Activated CD4-positive, alpha-beta T cell treated with anti-CD3 and anti-CD28 coated beads, Interleukin-2, amount 10 ng/mL, durations not matched to agents 24 days and 14 days (primary cell): Measurements from ENCODE around the gene SVOP. TPM values are rescaled to one million over a fixed set of nuclear protein-coding genes. Genes with fewer than 3 reads are reported as not detected.
"Not testable (repeated sequence)": the region's sequence is repeated elsewhere in the genome, so short reads cannot be mapped to it uniquely, and the experiment has no call there.

ENCODE experiments used
- DNase-seq: peaks from one replicate; pipeline ENCODE4 v3.0.0; 2022
- H3K27ac Mint-ChIP-seq: one replicate; pipeline ENCODE4 v1.8.0; 2022; ENCODE audit warnings: mild to moderate bottlenecking, mixed read lengths
- H3K27me3 Mint-ChIP-seq: one replicate; pipeline ENCODE4 v1.8.0; 2022; ENCODE audit warnings: mixed read lengths
- H3K36me3 Mint-ChIP-seq: one replicate; pipeline ENCODE4 v1.8.0; 2022; ENCODE audit warnings: low read depth, mild to moderate bottlenecking, mixed read lengths
- H3K4me1 Mint-ChIP-seq: one replicate; pipeline ENCODE4 v1.8.0; 2021; ENCODE audit warnings: mixed read lengths
- H3K4me3 Mint-ChIP-seq: one replicate; pipeline ENCODE4 v1.8.0; 2022; ENCODE audit warnings: mild to moderate bottlenecking, moderate library complexity, mixed read lengths
- H3K9me3 Mint-ChIP-seq: one replicate; pipeline ENCODE4 v1.8.0; 2021; ENCODE audit warnings: mixed read lengths
- intact Hi-C: fragments of 100-400 bp; cut with micrococcal nuclease; formaldehyde crosslinking; loops from one replicate; pipeline ENCODE4 v1.15.1; 2023
- total RNA-seq: library from RNA; stranded (reverse); gene quantifications from 2 replicates; pipeline ENCODE4 v1.2.3, GENCODE V29; 2022

The SVOP gene
- total RNA-seq, 1 donor from 2014 or later = not detected

- intact Hi-C loops = no loop called here
- DNase-seq = no peak
- Mint-ChIP-seq H3K4me1 (no peaks in the 10 kb centered on the region), H3K27ac (no peak overlapping the region), H3K4me3 (no peak overlapping the region), H3K36me3 (no peaks in the 10 kb centered on the region), H3K27me3 (peaks cover 9% of the 10 kb centered on the region), H3K9me3 (no peaks in the 10 kb centered on the region)
These were observed 5.7 kb downstream of the SVOP start for GRCh38 chr12:109014984-109015765.

- Mint-ChIP-seq H3K9me3 (no peaks in the 10 kb centered on the region), H3K4me1 (no peaks in the 10 kb centered on the region), H3K36me3 (no peaks in the 10 kb centered on the region), H3K27ac (no peak overlapping the region), H3K27me3 (peaks cover 3% of the 10 kb centered on the region), H3K4me3 (no peak overlapping the region)
- intact Hi-C loops = no loop called here
- DNase-seq = no peak
These were observed 10.6 kb downstream of the SVOP start for GRCh38 chr12:109010259-109010658.

DNA sequence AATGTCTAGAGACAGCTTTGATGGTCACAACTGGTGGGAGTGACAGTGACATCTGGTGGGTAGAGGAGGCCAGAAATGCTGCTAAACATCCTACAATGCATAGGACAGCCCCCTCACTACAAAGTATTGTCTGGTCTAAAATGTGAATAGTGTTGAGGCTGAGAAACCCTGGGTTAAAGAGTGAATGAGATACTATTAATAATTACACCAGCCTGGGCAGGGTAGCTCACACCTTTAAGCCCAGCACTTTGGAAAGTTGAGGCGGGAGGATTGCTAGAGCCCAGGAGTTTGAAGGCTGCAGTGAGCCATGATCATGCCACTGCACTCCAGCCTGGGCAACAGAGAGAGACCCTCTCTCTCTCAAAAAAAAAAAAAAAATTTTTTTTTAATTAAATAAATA lies 11.1 kb downstream of the SVOP start:
- DNase-seq = no peak
- intact Hi-C loops = no loop called here
- H3K4me3 Mint-ChIP-seq = no peak overlapping the region
- no peaks in the 10 kb centered on the region for H3K9me3 Mint-ChIP-seq
- H3K4me1 Mint-ChIP-seq = no peaks in the 10 kb centered on the region
- no peaks in the 10 kb centered on the region for H3K36me3 Mint-ChIP-seq
- H3K27me3 Mint-ChIP-seq = peaks cover 7% of the 10 kb centered on the region
- H3K27ac Mint-ChIP-seq = no peak overlapping the region

GRCh38 chr12:109004017-109004416 lies 16.9 kb downstream of the SVOP start:
- Mint-ChIP-seq H3K4me1 (no peaks in the 10 kb centered on the region), H3K27me3 (peaks cover 5% of the 10 kb centered on the region), H3K27ac (no peak overlapping the region), H3K9me3 (no peaks in the 10 kb centered on the region), H3K36me3 (no peaks in the 10 kb centered on the region), H3K4me3 (no peak overlapping the region)
- intact Hi-C loops = no loop called here
- no peak for DNase-seq

DNA sequence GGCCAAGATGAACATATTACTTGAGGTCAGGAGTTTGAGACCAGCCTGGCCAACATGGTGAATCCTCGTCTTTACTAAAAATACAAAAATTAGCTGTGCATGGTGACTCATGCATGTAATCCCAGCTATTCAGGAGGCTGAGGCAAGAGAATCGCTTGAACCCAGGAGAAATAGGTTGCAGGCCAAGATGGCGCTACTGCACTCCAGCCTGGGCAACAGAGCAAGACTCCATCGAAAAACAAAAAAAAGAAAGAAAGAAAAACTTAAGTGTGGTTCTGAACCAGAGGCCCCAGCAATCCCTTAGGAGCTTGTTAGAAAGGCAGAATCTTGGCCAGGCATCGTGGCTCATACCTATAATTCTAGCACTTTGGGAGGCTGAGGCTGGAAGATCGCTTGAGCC lies 24.5 kb downstream of the SVOP start:
- no peak for DNase-seq
- no peaks in the 10 kb centered on the region for H3K9me3 Mint-ChIP-seq
- peaks cover 4% of the 10 kb centered on the region for H3K27me3 Mint-ChIP-seq
- H3K4me1 Mint-ChIP-seq = no peaks in the 10 kb centered on the region
- H3K27ac Mint-ChIP-seq = no peak overlapping the region
- intact Hi-C loops = no loop called here
- H3K36me3 Mint-ChIP-seq = no peaks in the 10 kb centered on the region
- H3K4me3 Mint-ChIP-seq = no peak overlapping the region

GRCh38 chr12:108995370-108995992 lies 25.4 kb downstream of the SVOP start:
- no peak overlapping the region for H3K27ac Mint-ChIP-seq

DNA sequence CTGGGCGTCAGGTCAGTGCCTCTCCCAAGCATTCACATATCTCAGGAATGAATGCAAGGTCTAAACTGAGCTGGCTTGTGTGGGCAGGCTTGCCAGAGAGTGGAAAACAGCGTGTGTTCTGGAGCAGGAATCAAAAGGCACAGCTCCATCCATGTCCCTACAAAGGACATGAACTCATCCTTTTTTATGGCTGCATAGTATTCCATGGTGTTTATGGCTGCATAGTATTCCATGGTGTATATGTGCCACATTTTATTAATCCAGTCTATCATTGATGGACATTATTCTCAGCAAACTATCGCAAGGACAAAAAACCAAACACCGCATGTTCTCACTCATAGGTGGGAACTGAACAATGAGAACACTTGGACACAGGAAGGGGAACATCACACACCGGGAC lies 30.8 kb downstream of the SVOP start:
- H3K27me3 Mint-ChIP-seq, DNase-seq, H3K27ac Mint-ChIP-seq, H3K4me3 Mint-ChIP-seq, H3K9me3 Mint-ChIP-seq, intact Hi-C loops, H3K36me3 Mint-ChIP-seq, H3K4me1 Mint-ChIP-seq: not testable (repeated sequence)

More at GRCh38 chr12:108995370-108995992, 25.4 kb downstream of the SVOP start:
- H3K27me3 Mint-ChIP-seq = peaks cover 4% of the 10 kb centered on the region
- intact Hi-C loops = no loop called here
- DNase-seq = no peak
- H3K36me3 Mint-ChIP-seq = no peaks in the 10 kb centered on the region
- H3K4me3 Mint-ChIP-seq = no peak overlapping the region
- no peaks in the 10 kb centered on the region for H3K9me3 Mint-ChIP-seq
- H3K4me1 Mint-ChIP-seq = no peaks in the 10 kb centered on the region

GRCh38 chr12:108989376-108989775 lies 31.5 kb downstream of the SVOP start:
- no peaks in the 10 kb centered on the region for H3K27me3 Mint-ChIP-seq
- H3K27ac Mint-ChIP-seq = no peak overlapping the region
- no peaks in the 10 kb centered on the region for H3K9me3 Mint-ChIP-seq

GRCh38 chr12:108985750-108986149 lies 35.1 kb downstream of the SVOP start:
- no peak overlapping the region for H3K27ac Mint-ChIP-seq
- H3K4me3 Mint-ChIP-seq = no peak overlapping the region
- H3K4me1 Mint-ChIP-seq = no peaks in the 10 kb centered on the region
- no peaks in the 10 kb centered on the region for H3K9me3 Mint-ChIP-seq
- no peaks in the 10 kb centered on the region for H3K27me3 Mint-ChIP-seq
- intact Hi-C loops = no loop called here
- no peak for DNase-seq
- no peaks in the 10 kb centered on the region for H3K36me3 Mint-ChIP-seq

More at GRCh38 chr12:108989376-108989775, 31.5 kb downstream of the SVOP start:
- Mint-ChIP-seq H3K4me3 (no peak overlapping the region), H3K36me3 (no peaks in the 10 kb centered on the region), H3K4me1 (no peaks in the 10 kb centered on the region)
- intact Hi-C loops = no loop called here
- DNase-seq = no peak

DNA sequence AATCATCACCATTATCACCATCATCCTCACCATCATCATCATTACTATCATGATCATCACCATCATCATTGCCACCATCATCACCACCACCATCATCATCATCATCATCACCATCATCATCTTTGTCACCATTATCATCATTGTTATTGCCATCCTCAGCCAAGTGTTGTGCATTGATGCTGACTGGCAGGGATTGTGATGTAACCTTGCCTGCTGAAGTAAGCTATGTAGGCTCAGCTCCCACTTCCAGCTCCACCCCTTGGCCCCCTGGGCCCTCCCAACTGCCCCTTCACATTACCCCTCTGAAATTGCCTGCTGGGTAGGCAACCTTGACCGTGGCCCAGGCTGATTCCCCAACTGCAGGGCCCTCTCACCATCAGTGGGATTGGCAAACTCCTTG lies 37.6 kb downstream of the SVOP start:
- intact Hi-C loops = no loop called here
- Mint-ChIP-seq H3K9me3 (no peaks in the 10 kb centered on the region), H3K4me1 (no peaks in the 10 kb centered on the region), H3K4me3 (no peak overlapping the region), H3K27ac (no peak overlapping the region), H3K27me3 (no peaks in the 10 kb centered on the region), H3K36me3 (no peaks in the 10 kb centered on the region)
- DNase-seq = no peak

DNA sequence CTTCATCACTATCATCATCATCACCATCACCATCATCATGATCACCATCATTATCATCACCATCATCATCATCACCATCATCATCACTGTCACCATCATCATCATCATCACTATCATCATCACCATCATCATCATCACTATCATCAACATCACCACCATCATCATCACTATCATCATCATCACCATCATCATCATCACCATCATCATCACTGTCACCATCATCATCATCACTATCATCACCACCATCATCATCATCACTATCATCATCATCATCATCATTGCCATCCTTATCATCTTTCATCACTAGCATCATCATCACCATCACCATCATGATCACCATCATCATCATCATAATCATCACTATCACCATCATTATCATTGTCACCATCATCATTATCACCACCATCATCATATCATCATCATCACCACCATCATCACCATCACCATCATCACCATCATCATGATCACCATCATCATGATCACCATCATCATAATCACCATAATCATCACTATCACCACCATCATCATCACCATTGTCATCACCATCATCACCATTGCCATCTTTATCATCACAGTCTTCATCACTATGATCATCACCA lies 38.1 kb downstream of the SVOP start:
- no peaks in the 10 kb centered on the region for H3K9me3 Mint-ChIP-seq
- no peak overlapping the region for H3K27ac Mint-ChIP-seq

DNA sequence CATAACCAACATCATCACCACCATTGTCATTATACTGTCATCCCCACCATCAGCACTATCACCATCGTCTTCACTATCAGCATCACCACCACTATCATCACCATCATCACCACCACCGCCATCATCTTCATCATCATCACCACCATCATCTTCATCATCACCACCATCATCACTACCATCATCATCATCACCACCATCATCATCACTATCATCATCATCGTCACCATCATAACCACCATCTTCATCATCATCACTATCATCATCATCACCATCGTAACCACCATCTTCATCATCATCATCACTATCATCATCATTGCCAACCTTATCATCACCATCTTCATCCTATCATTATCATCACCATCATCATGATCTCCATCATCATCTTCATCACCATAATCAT lies 39.0 kb downstream of the SVOP start:
- intact Hi-C loops = no loop called here
- H3K4me3 Mint-ChIP-seq = no peak overlapping the region
- no peak for DNase-seq
- no peak overlapping the region for H3K27ac Mint-ChIP-seq
- H3K36me3 Mint-ChIP-seq = no peaks in the 10 kb centered on the region
- H3K9me3 Mint-ChIP-seq = no peaks in the 10 kb centered on the region
- H3K27me3 Mint-ChIP-seq = no peaks in the 10 kb centered on the region
- H3K4me1 Mint-ChIP-seq = no peaks in the 10 kb centered on the region

More for the DNA sequence above, 38.1 kb downstream of the SVOP start:
- Mint-ChIP-seq H3K4me3 (no peak overlapping the region), H3K27me3 (no peaks in the 10 kb centered on the region), H3K4me1 (no peaks in the 10 kb centered on the region), H3K36me3 (no peaks in the 10 kb centered on the region)
- no peak for DNase-seq
- intact Hi-C loops = no loop called here

DNA sequence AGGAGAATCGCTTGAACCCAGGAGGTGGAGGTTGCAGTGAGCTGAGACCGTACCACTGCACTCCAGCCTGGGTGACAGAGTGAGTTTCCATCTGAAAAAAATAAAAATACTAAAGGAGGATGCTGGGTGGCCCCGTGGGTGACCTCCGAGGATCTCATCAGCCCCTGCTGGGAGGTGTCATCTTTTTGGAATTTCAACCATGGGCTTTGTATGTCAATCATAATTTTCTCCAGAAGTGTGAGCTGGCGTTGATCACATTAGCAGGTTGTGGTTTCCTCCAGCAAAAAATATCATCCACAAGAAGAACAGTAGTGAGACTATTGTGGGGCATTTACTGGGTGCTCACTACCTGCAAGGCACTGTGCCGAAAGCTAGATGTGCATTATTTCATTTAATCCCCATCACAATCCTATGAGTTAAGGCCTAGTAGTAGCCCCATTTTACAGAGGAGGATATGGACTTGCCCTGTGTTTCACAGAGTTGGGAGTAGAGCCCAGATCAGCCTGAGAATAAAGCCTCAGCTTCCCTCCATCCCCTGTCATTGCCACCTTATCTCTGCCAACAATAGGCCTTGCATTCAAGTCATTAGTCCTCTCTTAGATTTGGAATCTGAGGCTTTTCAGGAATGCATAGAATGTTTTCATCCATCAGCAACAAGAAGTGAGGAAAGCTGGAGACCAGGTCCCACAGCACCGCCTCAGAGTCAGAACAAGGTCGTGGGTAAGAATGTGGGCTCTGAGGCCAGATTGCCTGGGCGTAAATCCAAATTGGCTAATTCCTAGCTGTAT lies 39.8 kb downstream of the SVOP start:
- Mint-ChIP-seq H3K27me3 (no peaks in the 10 kb centered on the region), H3K9me3 (no peaks in the 10 kb centered on the region), H3K36me3 (no peaks in the 10 kb centered on the region), H3K4me1 (no peaks in the 10 kb centered on the region), H3K27ac (no peak overlapping the region), H3K4me3 (no peak overlapping the region)
- no peak for DNase-seq
- intact Hi-C loops = no loop called here

DNA sequence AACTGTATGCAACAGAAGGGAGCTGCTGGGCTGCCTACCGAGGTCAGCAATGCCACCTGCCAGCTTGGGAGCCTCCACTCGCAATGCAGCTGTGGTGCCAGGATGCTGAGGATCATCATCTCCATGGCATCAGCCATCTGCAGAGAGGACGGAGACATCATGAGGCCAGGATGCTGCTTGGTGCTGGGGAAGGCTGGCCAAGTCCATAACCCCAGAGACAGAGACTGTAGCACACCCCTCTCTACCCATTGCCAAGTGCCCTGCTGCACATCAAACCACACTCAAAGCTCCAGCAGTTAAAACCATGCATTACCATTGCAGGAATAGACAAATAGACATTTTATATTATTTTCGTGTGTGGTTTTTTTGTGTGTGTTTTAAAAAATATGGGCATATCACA lies 43.5 kb downstream of the SVOP start:
- no peak for DNase-seq
- no peaks in the 10 kb centered on the region for H3K36me3 Mint-ChIP-seq
- intact Hi-C loops = no loop called here

More for the DNA sequence above, 43.5 kb downstream of the SVOP start:
- no peak overlapping the region for H3K27ac Mint-ChIP-seq
- no peaks in the 10 kb centered on the region for H3K4me1 Mint-ChIP-seq
- H3K4me3 Mint-ChIP-seq = no peak overlapping the region
- peaks cover 1% of the 10 kb centered on the region for H3K27me3 Mint-ChIP-seq
- no peaks in the 10 kb centered on the region for H3K9me3 Mint-ChIP-seq
